ENCODE measurements around the gene PPFIBP2. TPM values are rescaled to one million over a fixed set of nuclear protein-coding genes. Genes with fewer than 3 reads are reported as not detected.

PPFIBP2 gene
- total and polyA plus RNA-seq, 2 of the 13 experiments (the other 11 are each of a cell fraction or from before 2014, with no cell fraction given), result 15.0 to 52.5 TPM

DNA sequence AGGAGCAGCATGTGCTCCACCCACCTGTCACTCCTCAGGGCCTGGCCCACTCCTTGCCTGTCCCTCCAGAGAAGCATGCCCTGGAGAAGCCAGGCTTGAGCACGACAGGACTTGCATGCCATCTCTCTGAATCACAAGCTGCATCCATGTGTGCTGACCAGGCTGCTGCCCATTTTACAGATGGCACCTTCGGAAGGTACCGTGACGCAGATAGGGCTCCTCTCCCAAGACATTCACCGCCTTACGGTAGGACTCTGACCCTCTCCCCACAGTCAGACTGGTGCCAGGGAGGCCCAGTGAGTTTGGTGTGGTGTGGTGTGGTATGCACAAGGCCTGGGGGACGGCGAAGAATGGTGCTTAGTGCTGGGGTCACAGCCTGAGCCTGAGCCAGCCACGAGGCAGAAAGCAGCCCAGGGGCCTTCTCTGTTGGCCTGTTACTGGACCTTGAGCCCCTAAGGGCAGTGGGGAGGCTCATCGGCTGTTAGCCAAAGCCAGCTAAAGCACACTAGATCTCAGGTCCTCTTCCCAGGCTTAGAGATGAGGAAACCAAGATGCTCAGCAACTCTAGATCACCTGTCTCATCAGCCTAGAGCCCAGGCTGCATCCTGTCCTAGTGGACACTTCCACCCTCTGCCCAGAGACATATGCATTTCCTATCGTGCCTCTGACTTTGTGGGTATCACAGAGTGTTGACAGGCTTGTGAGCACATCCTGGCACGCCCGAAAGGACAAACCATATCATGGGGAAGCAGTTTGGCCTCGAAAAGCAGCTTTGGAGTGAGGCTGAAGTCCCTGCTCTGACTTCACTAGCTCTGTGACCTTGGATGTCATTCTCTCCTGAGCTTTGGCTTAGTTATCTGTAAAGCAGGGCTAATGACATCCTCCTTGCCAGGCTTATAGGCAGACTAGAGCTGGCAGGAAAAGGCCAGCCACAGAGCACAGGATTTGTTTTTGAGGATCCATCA is 141.7 kb downstream of the PPFIBP2 start (continued):
- TF ChIP-seq, protein P1, sequence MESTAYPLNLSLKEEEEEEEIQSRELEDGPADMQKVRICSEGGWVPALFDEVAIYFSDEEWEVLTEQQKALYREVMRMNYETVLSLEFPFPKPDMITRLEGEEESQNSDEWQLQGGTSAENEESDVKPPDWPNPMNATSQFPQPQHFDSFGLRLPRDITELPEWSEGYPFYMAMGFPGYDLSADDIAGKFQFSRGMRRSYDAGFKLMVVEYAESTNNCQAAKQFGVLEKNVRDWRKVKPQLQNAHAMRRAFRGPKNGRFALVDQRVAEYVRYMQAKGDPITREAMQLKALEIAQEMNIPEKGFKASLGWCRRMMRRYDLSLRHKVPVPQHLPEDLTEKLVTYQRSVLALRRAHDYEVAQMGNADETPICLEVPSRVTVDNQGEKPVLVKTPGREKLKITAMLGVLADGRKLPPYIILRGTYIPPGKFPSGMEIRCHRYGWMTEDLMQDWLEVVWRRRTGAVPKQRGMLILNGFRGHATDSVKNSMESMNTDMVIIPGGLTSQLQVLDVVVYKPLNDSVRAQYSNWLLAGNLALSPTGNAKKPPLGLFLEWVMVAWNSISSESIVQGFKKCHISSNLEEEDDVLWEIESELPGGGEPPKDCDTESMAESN (CRISPR knock-in tag; conservative IDR thresholded peaks at IDR 0.05), result 0 out of 2 replicates have a peak, but pooled peaks have one; percentile 5
- TF ChIP-seq ARNT (IDR thresholded peaks at IDR 0.05) (no peak), JUN (CRISPR knock-in tag; IDR thresholded peaks at IDR 0.05) (no peak), BRCA1 (CRISPR knock-in tag; IDR thresholded peaks at IDR 0.05) (no peak), ZNF33B (CRISPR knock-in tag; IDR thresholded peaks at IDR 0.05) (no peak), SP2 (CRISPR knock-in tag; IDR thresholded peaks at IDR 0.05) (no peak), NCOA1 (CRISPR knock-in tag; IDR thresholded peaks at IDR 0.05) (no peak), ZNF121 (CRISPR knock-in tag; IDR thresholded peaks at IDR 0.05) (0 out of 2 replicates have a peak, but pooled peaks have one; percentile 22), LCORL (IDR thresholded peaks at IDR 0.05) (no peak), LCORL (CRISPR knock-in tag; IDR thresholded peaks at IDR 0.05) (0 out of 2 replicates have a peak, but pooled peaks have one; percentile 55), REL (CRISPR knock-in tag; conservative IDR thresholded peaks at IDR 0.05) (no peak), ZFP90 (CRISPR knock-in tag; IDR thresholded peaks at IDR 0.05; ENCODE audit: borderline replicate concordance) (0 out of 2 replicates have a peak, but pooled peaks have one; percentile 24)
- TF ChIP-seq, protein P2, sequence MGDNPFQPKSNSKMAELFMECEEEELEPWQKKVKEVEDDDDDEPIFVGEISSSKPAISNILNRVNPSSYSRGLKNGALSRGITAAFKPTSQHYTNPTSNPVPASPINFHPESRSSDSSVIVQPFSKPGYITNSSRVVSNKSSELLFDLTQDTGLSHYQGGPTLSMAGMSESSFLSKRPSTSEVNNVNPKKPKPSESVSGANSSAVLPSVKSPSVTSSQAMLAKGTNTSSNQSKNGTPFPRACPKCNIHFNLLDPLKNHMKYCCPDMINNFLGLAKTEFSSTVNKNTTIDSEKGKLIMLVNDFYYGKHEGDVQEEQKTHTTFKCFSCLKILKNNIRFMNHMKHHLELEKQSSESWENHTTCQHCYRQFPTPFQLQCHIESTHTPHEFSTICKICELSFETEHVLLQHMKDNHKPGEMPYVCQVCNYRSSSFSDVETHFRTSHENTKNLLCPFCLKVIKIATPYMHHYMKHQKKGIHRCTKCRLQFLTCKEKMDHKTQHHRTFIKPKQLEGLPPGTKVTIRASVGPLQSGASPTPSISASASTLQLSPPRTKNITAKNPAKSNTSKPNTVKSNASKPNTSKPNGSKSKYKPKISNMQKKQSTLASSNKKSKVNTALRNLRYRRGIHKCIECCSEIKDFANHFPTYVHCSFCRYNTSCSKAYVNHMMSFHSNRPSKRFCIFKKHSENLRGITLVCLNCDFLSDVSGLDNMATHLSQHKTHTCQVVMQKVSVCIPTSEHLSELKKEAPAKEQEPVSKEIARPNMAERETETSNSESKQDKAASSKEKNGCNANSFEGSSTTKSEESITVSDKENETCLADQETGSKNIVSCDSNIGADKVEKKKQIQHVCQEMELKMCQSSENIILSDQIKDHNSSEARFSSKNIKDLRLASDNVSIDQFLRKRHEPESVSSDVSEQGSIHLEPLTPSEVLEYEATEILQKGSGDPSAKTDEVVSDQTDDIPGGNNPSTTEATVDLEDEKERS (CRISPR knock-in tag; IDR thresholded peaks at IDR 0.05), result no peak
- TF ChIP-seq, protein P3, sequence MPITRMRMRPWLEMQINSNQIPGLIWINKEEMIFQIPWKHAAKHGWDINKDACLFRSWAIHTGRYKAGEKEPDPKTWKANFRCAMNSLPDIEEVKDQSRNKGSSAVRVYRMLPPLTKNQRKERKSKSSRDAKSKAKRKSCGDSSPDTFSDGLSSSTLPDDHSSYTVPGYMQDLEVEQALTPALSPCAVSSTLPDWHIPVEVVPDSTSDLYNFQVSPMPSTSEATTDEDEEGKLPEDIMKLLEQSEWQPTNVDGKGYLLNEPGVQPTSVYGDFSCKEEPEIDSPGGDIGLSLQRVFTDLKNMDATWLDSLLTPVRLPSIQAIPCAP (CRISPR knock-in tag; IDR thresholded peaks at IDR 0.05; ENCODE audit: low read depth), result no peak
- TF ChIP-seq, protein P4, sequence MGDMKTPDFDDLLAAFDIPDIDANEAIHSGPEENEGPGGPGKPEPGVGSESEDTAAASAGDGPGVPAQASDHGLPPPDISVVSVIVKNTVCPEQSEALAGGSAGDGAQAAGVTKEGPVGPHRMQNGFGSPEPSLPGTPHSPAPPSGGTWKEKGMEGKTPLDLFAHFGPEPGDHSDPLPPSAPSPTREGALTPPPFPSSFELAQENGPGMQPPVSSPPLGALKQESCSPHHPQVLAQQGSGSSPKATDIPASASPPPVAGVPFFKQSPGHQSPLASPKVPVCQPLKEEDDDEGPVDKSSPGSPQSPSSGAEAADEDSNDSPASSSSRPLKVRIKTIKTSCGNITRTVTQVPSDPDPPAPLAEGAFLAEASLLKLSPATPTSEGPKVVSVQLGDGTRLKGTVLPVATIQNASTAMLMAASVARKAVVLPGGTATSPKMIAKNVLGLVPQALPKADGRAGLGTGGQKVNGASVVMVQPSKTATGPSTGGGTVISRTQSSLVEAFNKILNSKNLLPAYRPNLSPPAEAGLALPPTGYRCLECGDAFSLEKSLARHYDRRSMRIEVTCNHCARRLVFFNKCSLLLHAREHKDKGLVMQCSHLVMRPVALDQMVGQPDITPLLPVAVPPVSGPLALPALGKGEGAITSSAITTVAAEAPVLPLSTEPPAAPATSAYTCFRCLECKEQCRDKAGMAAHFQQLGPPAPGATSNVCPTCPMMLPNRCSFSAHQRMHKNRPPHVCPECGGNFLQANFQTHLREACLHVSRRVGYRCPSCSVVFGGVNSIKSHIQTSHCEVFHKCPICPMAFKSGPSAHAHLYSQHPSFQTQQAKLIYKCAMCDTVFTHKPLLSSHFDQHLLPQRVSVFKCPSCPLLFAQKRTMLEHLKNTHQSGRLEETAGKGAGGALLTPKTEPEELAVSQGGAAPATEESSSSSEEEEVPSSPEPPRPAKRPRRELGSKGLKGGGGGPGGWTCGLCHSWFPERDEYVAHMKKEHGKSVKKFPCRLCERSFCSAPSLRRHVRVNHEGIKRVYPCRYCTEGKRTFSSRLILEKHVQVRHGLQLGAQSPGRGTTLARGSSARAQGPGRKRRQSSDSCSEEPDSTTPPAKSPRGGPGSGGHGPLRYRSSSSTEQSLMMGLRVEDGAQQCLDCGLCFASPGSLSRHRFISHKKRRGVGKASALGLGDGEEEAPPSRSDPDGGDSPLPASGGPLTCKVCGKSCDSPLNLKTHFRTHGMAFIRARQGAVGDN (CRISPR knock-in tag; IDR thresholded peaks at IDR 0.05), result peak; percentile 93
- TF ChIP-seq, protein P5, sequence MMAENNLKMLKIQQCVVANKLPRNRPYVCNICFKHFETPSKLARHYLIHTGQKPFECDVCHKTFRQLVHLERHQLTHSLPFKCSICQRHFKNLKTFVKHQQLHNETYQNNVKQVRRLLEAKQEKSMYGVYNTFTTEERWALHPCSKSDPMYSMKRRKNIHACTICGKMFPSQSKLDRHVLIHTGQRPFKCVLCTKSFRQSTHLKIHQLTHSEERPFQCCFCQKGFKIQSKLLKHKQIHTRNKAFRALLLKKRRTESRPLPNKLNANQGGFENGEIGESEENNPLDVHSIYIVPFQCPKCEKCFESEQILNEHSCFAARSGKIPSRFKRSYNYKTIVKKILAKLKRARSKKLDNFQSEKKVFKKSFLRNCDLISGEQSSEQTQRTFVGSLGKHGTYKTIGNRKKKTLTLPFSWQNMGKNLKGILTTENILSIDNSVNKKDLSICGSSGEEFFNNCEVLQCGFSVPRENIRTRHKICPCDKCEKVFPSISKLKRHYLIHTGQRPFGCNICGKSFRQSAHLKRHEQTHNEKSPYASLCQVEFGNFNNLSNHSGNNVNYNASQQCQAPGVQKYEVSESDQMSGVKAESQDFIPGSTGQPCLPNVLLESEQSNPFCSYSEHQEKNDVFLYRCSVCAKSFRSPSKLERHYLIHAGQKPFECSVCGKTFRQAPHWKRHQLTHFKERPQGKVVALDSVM (CRISPR knock-in tag; IDR thresholded peaks at IDR 0.05), result no peak
